ENCODE data around the gene SRP14. TPM values are rescaled to one million over a fixed set of nuclear protein-coding genes. Genes with fewer than 3 reads are reported as not detected.
"Not testable (repeated sequence)": the region's sequence is repeated elsewhere in the genome, so short reads cannot be mapped to it uniquely, and the experiment has no call there.

Gene SRP14
- total RNA-seq, 1 experiment from 2014 or later: 200 TPM

- H3K9me3 Mint-ChIP-seq: no peaks in the 10 kb centered on the region
- H3K4me2 ChIP-seq (ENCODE audit: insufficient read depth, insufficient read length, low read length): no peak overlapping the region
- H2BK15ac ChIP-seq (ENCODE audit: low read depth, low read length): no peak overlapping the region
- H3K18ac ChIP-seq (ENCODE audit: insufficient read length, low read depth, low read length): no peak overlapping the region
- H2BK120ac ChIP-seq (ENCODE audit: low read depth, low read length, poor library complexity, severe bottlenecking): no peak overlapping the region
- H3K56ac ChIP-seq (ENCODE audit: insufficient read length, low read depth, low read length): no peak overlapping the region
- no peak overlapping the region for H2BK5ac ChIP-seq (ENCODE audit: insufficient read length, low read length)
- no peak overlapping the region for H2BK20ac ChIP-seq (ENCODE audit: low read depth, low read length, poor library complexity, severe bottlenecking)
- H4K8ac ChIP-seq (replicated peaks; ENCODE audit: insufficient read length, low read depth, low read length): no peak overlapping the region
- no peak overlapping the region for H3K27ac Mint-ChIP-seq
- no peak overlapping the region for H4K91ac ChIP-seq (ENCODE audit: insufficient read length, low read depth, low read length)
- no peak overlapping the region for H3K14ac ChIP-seq (ENCODE audit: insufficient read depth, low read length)
- no peaks in the 10 kb centered on the region for H3K27me3 ChIP-seq (ENCODE audit: insufficient read depth, low read length)
- H2AFZ ChIP-seq (ENCODE audit: low read length): no peak overlapping the region
- no peak overlapping the region for H3K27ac ChIP-seq (ENCODE audit: insufficient read length, low read depth, low read length)
- peaks cover 3% of the 10 kb centered on the region for H4K20me1 ChIP-seq (ENCODE audit: control insufficient read depth, insufficient read depth, insufficient read length)
- peaks cover 28 to 76% (median 65%) of the 10 kb centered on the region in 3 experiments; a peak in 6 of 7 replicates for H3K36me3 Mint-ChIP-seq (ENCODE audit: insufficient read depth in 1 of 3, low read depth in 3 of 3)
- TF ChIP-seq CTCF (conservative IDR thresholded peaks at IDR 0.05): no peak
- no peak overlapping the region for H3K4me3 Mint-ChIP-seq
- no peaks in the 10 kb centered on the region for H3K79me2 ChIP-seq (ENCODE audit: insufficient read depth, low read length)
- H2BK12ac ChIP-seq (ENCODE audit: insufficient read length, low read depth, low read length): no peak overlapping the region
- no peak for DNase-seq
- H3K23ac ChIP-seq (ENCODE audit: insufficient read length, low read depth, low read length): no peak overlapping the region
- no peak overlapping the region for H3K4ac ChIP-seq (ENCODE audit: low read depth, low read length)
- H2AK5ac ChIP-seq (ENCODE audit: insufficient read length, low read length): no peak overlapping the region
- no peaks in the 10 kb centered on the region for H3K9me3 ChIP-seq (ENCODE audit: control insufficient read depth, low read depth, low read length)
- no peak overlapping the region for H3T11ph ChIP-seq (ENCODE audit: low read length)
- H4K5ac ChIP-seq (ENCODE audit: insufficient read length, low read depth, low read length): no peak overlapping the region
- no CpG with 5 or more reads among the region's 1 CpG for WGBS (ENCODE audit: extremely low coverage, insufficient read length, low lambda C conversion rate)
- no peaks in the 10 kb centered on the region for H3K4me1 ChIP-seq (ENCODE audit: insufficient read depth, low read length)
- H3K79me1 ChIP-seq (ENCODE audit: insufficient read depth, low read depth, low read length, poor library complexity, severe bottlenecking): no peaks in the 10 kb centered on the region
- H3K4me1 Mint-ChIP-seq: no peaks in the 10 kb centered on the region
- no peak overlapping the region for H3K9ac ChIP-seq (ENCODE audit: extremely low read depth, insufficient read length, low read length)
- H3K27me3 Mint-ChIP-seq (ENCODE audit: low read depth): no peaks in the 10 kb centered on the region
- H3K23me2 ChIP-seq (ENCODE audit: insufficient read length, low read depth, low read length, poor library complexity, severe bottlenecking): no peaks in the 10 kb centered on the region
Measured at GRCh38 chr15:39997031-39997430, 42.0 kb downstream of the SRP14 start.

- H2BK5ac ChIP-seq (ENCODE audit: insufficient read length, low read length); H3K4me1 Mint-ChIP-seq; H3T11ph ChIP-seq (ENCODE audit: low read length); H3K27ac Mint-ChIP-seq; DNase-seq; H2BK120ac ChIP-seq (ENCODE audit: low read depth, low read length, poor library complexity, severe bottlenecking); H3K4ac ChIP-seq (ENCODE audit: low read depth, low read length); H3K79me1 ChIP-seq (ENCODE audit: insufficient read depth, low read depth, low read length, poor library complexity, severe bottlenecking); H3K4me2 ChIP-seq (ENCODE audit: insufficient read depth, insufficient read length, low read length); H3K14ac ChIP-seq (ENCODE audit: insufficient read depth, low read length); H3K9me3 ChIP-seq (ENCODE audit: control insufficient read depth, low read depth, low read length); H3K18ac ChIP-seq (ENCODE audit: insufficient read length, low read depth, low read length); H4K91ac ChIP-seq (ENCODE audit: insufficient read length, low read depth, low read length); H2AK5ac ChIP-seq (ENCODE audit: insufficient read length, low read length); H3K23me2 ChIP-seq (ENCODE audit: insufficient read length, low read depth, low read length, poor library complexity, severe bottlenecking); H3K27ac ChIP-seq (ENCODE audit: insufficient read length, low read depth, low read length); H4K8ac ChIP-seq (replicated peaks; ENCODE audit: insufficient read length, low read depth, low read length); H3K23ac ChIP-seq (ENCODE audit: insufficient read length, low read depth, low read length); H4K20me1 ChIP-seq (ENCODE audit: control insufficient read depth, insufficient read depth, insufficient read length); H3K27me3 ChIP-seq (ENCODE audit: insufficient read depth, low read length); H2BK12ac ChIP-seq (ENCODE audit: insufficient read length, low read depth, low read length); H2AFZ ChIP-seq (ENCODE audit: low read length); H3K27me3 Mint-ChIP-seq (ENCODE audit: low read depth); H3K9ac ChIP-seq (ENCODE audit: extremely low read depth, insufficient read length, low read length); H2BK20ac ChIP-seq (ENCODE audit: low read depth, low read length, poor library complexity, severe bottlenecking); H2BK15ac ChIP-seq (ENCODE audit: low read depth, low read length); H4K5ac ChIP-seq (ENCODE audit: insufficient read length, low read depth, low read length); H3K9me3 Mint-ChIP-seq; H3K4me3 Mint-ChIP-seq; H3K56ac ChIP-seq (ENCODE audit: insufficient read length, low read depth, low read length); H3K79me2 ChIP-seq (ENCODE audit: insufficient read depth, low read length); H3K4me1 ChIP-seq (ENCODE audit: insufficient read depth, low read length): not testable (repeated sequence)
- WGBS (ENCODE audit: extremely low coverage, insufficient read length, low lambda C conversion rate): no CpG with 5 or more reads among the region's 2 CpGs
- H3K36me3 Mint-ChIP-seq (ENCODE audit: insufficient read depth in 1 of 3, low read depth in 3 of 3): peaks cover 30 to 77% (median 66%) of the 10 kb centered on the region in 3 experiments; a peak in 6 of 7 replicates
Measured at GRCh38 chr15:39996228-39996627, 42.8 kb downstream of the SRP14 start.
